ENCODE data around the gene ZFAND6. TPM values are rescaled to one million over a fixed set of nuclear protein-coding genes. Genes with fewer than 3 reads are reported as not detected.

The ZFAND6 gene
- total RNA-seq, 1 experiment from 2014 or later, result 89.7 TPM

- Histone ChIP-seq H3K14ac (ENCODE audit: insufficient read depth, low read length) (no peak overlapping the region), H3K4ac (ENCODE audit: low read depth, low read length) (no peak overlapping the region), H3K9me3 (ENCODE audit: control insufficient read depth, low read depth, low read length) (no peaks in the 10 kb centered on the region), H3K4me1 (ENCODE audit: insufficient read depth, low read length) (no peaks in the 10 kb centered on the region), H4K20me1 (ENCODE audit: control insufficient read depth, insufficient read depth, insufficient read length) (no peaks in the 10 kb centered on the region), H2BK15ac (ENCODE audit: low read depth, low read length) (no peak overlapping the region), H3K27me3 (ENCODE audit: insufficient read depth, low read length) (no peaks in the 10 kb centered on the region), H2AK5ac (ENCODE audit: insufficient read length, low read length) (no peak overlapping the region), H3K18ac (ENCODE audit: insufficient read length, low read depth, low read length) (no peak overlapping the region), H4K91ac (ENCODE audit: insufficient read length, low read depth, low read length) (no peak overlapping the region), H3K79me2 (ENCODE audit: insufficient read depth, low read length) (no peaks in the 10 kb centered on the region), H3K56ac (ENCODE audit: insufficient read length, low read depth, low read length) (no peak overlapping the region), H3K9ac (ENCODE audit: extremely low read depth, insufficient read length, low read length) (no peak overlapping the region), H3T11ph (ENCODE audit: low read length) (no peak overlapping the region), H4K5ac (ENCODE audit: insufficient read length, low read depth, low read length) (no peak overlapping the region), H4K8ac (replicated peaks; ENCODE audit: insufficient read length, low read depth, low read length) (no peak overlapping the region), H2BK12ac (ENCODE audit: insufficient read length, low read depth, low read length) (no peak overlapping the region), H2BK5ac (ENCODE audit: insufficient read length, low read length) (no peak overlapping the region), H3K79me1 (ENCODE audit: insufficient read depth, low read depth, low read length, poor library complexity, severe bottlenecking) (no peaks in the 10 kb centered on the region), H3K23ac (ENCODE audit: insufficient read length, low read depth, low read length) (no peak overlapping the region), H2BK120ac (ENCODE audit: low read depth, low read length, poor library complexity, severe bottlenecking) (no peak overlapping the region), H2BK20ac (ENCODE audit: low read depth, low read length, poor library complexity, severe bottlenecking) (no peak overlapping the region), H2AFZ (ENCODE audit: low read length) (no peak overlapping the region), H3K23me2 (ENCODE audit: insufficient read length, low read depth, low read length, poor library complexity, severe bottlenecking) (no peaks in the 10 kb centered on the region), H3K4me2 (ENCODE audit: insufficient read depth, insufficient read length, low read length) (no peak overlapping the region), H3K27ac (ENCODE audit: insufficient read length, low read depth, low read length) (no peak overlapping the region)
- no CpG with 5 or more reads among the region's 7 CpGs for WGBS (ENCODE audit: extremely low coverage, insufficient read length, low lambda C conversion rate)
- TF ChIP-seq CTCF (conservative IDR thresholded peaks at IDR 0.05), result no peak
- H3K27me3 Mint-ChIP-seq (ENCODE audit: low read depth), result no peaks in the 10 kb centered on the region
- H3K36me3 Mint-ChIP-seq (ENCODE audit: insufficient read depth in 1 of 3, low read depth in 3 of 3), result peaks cover 13 to 26% (median 16%) of the 10 kb centered on the region in 3 experiments; a peak in 5 of 7 replicates
- H3K4me3 Mint-ChIP-seq, result no peak overlapping the region
- H3K9me3 Mint-ChIP-seq, result no peaks in the 10 kb centered on the region
- no peak for DNase-seq
- H3K4me1 Mint-ChIP-seq, result peaks cover 14% of the 10 kb centered on the region in 2 experiments
- peak overlapping the region in 1 of 3 experiments; percentile 25; a peak in 2 of 7 replicates for H3K27ac Mint-ChIP-seq
These were observed 126.6 kb downstream of the ZFAND6 start for GRCh38 chr15:80186066-80186465.

Measured in H9 (cell line).